ENCODE results near the gene OSBPL10.
"Not testable (repeated sequence)": the region's sequence is repeated elsewhere in the genome, so short reads cannot be mapped to it uniquely, and the experiment has no call there.

OSBPL10 gene

GRCh38 chr3:31995026-31995425 is 14.0 kb upstream of the OSBPL10 start:
- not testable (repeated sequence) for H3K4me3 ChIP-seq (ENCODE audit: low read depth, low read length); DNase-seq (ENCODE audit: low read depth)

GRCh38 chr3:31993843-31994242 is 12.8 kb upstream of the OSBPL10 start:
- DNase-seq (ENCODE audit: low read depth): no peak
- no peak overlapping the region for H3K4me3 ChIP-seq (ENCODE audit: low read depth, low read length)

GRCh38 chr3:31992995-31993394 is 11.9 kb upstream of the OSBPL10 start:
- H3K4me3 ChIP-seq (ENCODE audit: low read depth, low read length); DNase-seq (ENCODE audit: low read depth): not testable (repeated sequence)

GRCh38 chr3:31988271-31988670 is 7.2 kb upstream of the OSBPL10 start:
- DNase-seq (ENCODE audit: low read depth): no peak
- H3K4me3 ChIP-seq (ENCODE audit: low read depth, low read length): no peak overlapping the region

- no peak overlapping the region for H3K4me3 ChIP-seq (ENCODE audit: low read depth, low read length)
These were observed 4.8 kb upstream of the OSBPL10 start for GRCh38 chr3:31985831-31986230.

GRCh38 chr3:31984321-31984720 is 3.3 kb upstream of the OSBPL10 start:
- no peak overlapping the region for H3K4me3 ChIP-seq (ENCODE audit: low read depth, low read length)
- no peak for DNase-seq (ENCODE audit: low read depth)

More at GRCh38 chr3:31985831-31986230, 4.8 kb upstream of the OSBPL10 start:
- no peak for DNase-seq (ENCODE audit: low read depth)

- peak overlapping the region; percentile 90 for H3K4me3 ChIP-seq (ENCODE audit: low read depth, low read length)
- DNase-seq (ENCODE audit: low read depth): no peak
These were observed 394 bp downstream of the OSBPL10 start for GRCh38 chr3:31980530-31981205.

GRCh38 chr3:31979001-31979697 is 1.9 kb downstream of the OSBPL10 start:
- H3K4me3 ChIP-seq (ENCODE audit: low read depth, low read length): peak overlapping the region; percentile 90
- no peak for DNase-seq (ENCODE audit: low read depth)

- no peak for DNase-seq (ENCODE audit: low read depth)
- H3K4me3 ChIP-seq (ENCODE audit: low read depth, low read length): no peak overlapping the region
These were observed 2.5 kb downstream of the OSBPL10 start for GRCh38 chr3:31978553-31978952.

- H3K4me3 ChIP-seq (ENCODE audit: low read depth, low read length): no peak overlapping the region
- peak; percentile 38 for DNase-seq (ENCODE audit: low read depth)
These were observed 3.3 kb downstream of the OSBPL10 start for GRCh38 chr3:31977736-31978135.

- no peak overlapping the region for H3K4me3 ChIP-seq (ENCODE audit: low read depth, low read length)
- no peak for DNase-seq (ENCODE audit: low read depth)
These were observed 4.8 kb downstream of the OSBPL10 start for GRCh38 chr3:31976302-31976701.

- DNase-seq (ENCODE audit: low read depth): no peak
- no peak overlapping the region for H3K4me3 ChIP-seq (ENCODE audit: low read depth, low read length)
These were observed 6.1 kb downstream of the OSBPL10 start for GRCh38 chr3:31974964-31975363.

- peak; percentile 75 for DNase-seq (ENCODE audit: low read depth)
- H3K4me3 ChIP-seq (ENCODE audit: low read depth, low read length): no peak overlapping the region
These were observed 6.6 kb downstream of the OSBPL10 start for GRCh38 chr3:31974471-31974870.

- no peak for DNase-seq (ENCODE audit: low read depth)
- H3K4me3 ChIP-seq (ENCODE audit: low read depth, low read length): no peak overlapping the region
These were observed 7.2 kb downstream of the OSBPL10 start for GRCh38 chr3:31973837-31974236.

GRCh38 chr3:31973081-31973480 is 8.0 kb downstream of the OSBPL10 start:
- H3K4me3 ChIP-seq (ENCODE audit: low read depth, low read length): no peak overlapping the region
- no peak for DNase-seq (ENCODE audit: low read depth)

- no peak for DNase-seq (ENCODE audit: low read depth)
- H3K4me3 ChIP-seq (ENCODE audit: low read depth, low read length): no peak overlapping the region
These were observed 9.5 kb downstream of the OSBPL10 start for GRCh38 chr3:31971607-31972006.

- peak; percentile 98 for DNase-seq (ENCODE audit: low read depth)
- H3K4me3 ChIP-seq (ENCODE audit: low read depth, low read length): peak overlapping the region; percentile 2
These were observed 12.1 kb downstream of the OSBPL10 start for GRCh38 chr3:31968927-31969418.

GRCh38 chr3:31968369-31968926 is 12.6 kb downstream of the OSBPL10 start:
- no peak for DNase-seq (ENCODE audit: low read depth)
- H3K4me3 ChIP-seq (ENCODE audit: low read depth, low read length): peak overlapping the region; percentile 2

GRCh38 chr3:31967592-31967991 is 13.5 kb downstream of the OSBPL10 start:
- no peak overlapping the region for H3K4me3 ChIP-seq (ENCODE audit: low read depth, low read length)
- DNase-seq (ENCODE audit: low read depth): no peak

GRCh38 chr3:31966978-31967591 is 14.0 kb downstream of the OSBPL10 start:
- DNase-seq (ENCODE audit: low read depth): no peak
- H3K4me3 ChIP-seq (ENCODE audit: low read depth, low read length): no peak overlapping the region

Data from skeletal muscle cell (primary cell).